Spinal cord (tissue), 10 donors: ENCODE data around the gene TUT1. TPM values are rescaled to one million over a fixed set of nuclear protein-coding genes. Genes with fewer than 3 reads are reported as not detected.

Experiments used
- DNase-seq, 6 donors: peaks; one replicate each; pipeline versions ENCODE4 v3.0.0 to v3.0.0-alpha.2; 2013 to 2015; ENCODE audit warnings: low spot score in 6 of 6, low read depth in 4 of 6
- H3K27ac ChIP-seq: one replicate; pipeline ENCODE4 v1.5.1; 2013; ENCODE audit warnings: low read depth, low read length, control low read depth
- H3K27me3 ChIP-seq: one replicate; pipeline ENCODE4 v1.6.1; 2013; ENCODE audit warnings: low read length; ENCODE audit not compliant: control insufficient read depth, insufficient read depth
- H3K36me3 ChIP-seq: one replicate; pipeline ENCODE4 v1.6.1; 2013; ENCODE audit warnings: low read length; ENCODE audit not compliant: control insufficient read depth, insufficient read depth
- H3K4me1 ChIP-seq: one replicate; pipeline ENCODE4 v1.6.1; 2013; ENCODE audit warnings: low read length; ENCODE audit not compliant: control insufficient read depth, insufficient read depth
- H3K4me3 ChIP-seq: one replicate; pipeline ENCODE4 v1.5.1; 2013; ENCODE audit warnings: low read depth, low read length, control low read depth
- H3K9me3 ChIP-seq: one replicate; pipeline ENCODE4 v1.6.1; 2013; ENCODE audit warnings: low read length; ENCODE audit not compliant: control insufficient read depth, insufficient read depth
- WGBS: methylation state at CpG from one replicate; pipeline ENCODE4 v1.1.5; 2013; ENCODE audit warnings: missing lambda C conversion rate; ENCODE audit not compliant: insufficient coverage; 5-methylcytosine and 5-hydroxymethylcytosine counted together
- polyA plus RNA-seq, 2 donors: library from polyadenylated mRNA; unstranded; fragments of 120-200 nt; gene quantifications; one replicate each; pipeline ENCODE4 v1.2.1, GENCODE V29; 2013; ENCODE audit not compliant: insufficient read length in 2 of 2
- small RNA-seq: library from RNA; depleted of rRNA; stranded (forward); fragments of <200 nt; gene quantifications from one replicate; pipeline ENCODE3, GENCODE V24; 2014; ENCODE audit warnings: low replicate concordance
- total RNA-seq, 2 donors: library from RNA; depleted of rRNA in 1 of 2; stranded (reverse); fragments of 120-200 nt in 1 of 2; fragments of >200 nt in 1 of 2; gene quantifications; one replicate each; pipeline versions ENCODE4 v1.2.3 to v1.2.4, GENCODE V29; 2013 to 2014
- donor health status: healthy.

Gene TUT1
- total and polyA plus RNA-seq, 4 donors, result 4.3 to 22.1 (median 13.7) TPM

DNA sequence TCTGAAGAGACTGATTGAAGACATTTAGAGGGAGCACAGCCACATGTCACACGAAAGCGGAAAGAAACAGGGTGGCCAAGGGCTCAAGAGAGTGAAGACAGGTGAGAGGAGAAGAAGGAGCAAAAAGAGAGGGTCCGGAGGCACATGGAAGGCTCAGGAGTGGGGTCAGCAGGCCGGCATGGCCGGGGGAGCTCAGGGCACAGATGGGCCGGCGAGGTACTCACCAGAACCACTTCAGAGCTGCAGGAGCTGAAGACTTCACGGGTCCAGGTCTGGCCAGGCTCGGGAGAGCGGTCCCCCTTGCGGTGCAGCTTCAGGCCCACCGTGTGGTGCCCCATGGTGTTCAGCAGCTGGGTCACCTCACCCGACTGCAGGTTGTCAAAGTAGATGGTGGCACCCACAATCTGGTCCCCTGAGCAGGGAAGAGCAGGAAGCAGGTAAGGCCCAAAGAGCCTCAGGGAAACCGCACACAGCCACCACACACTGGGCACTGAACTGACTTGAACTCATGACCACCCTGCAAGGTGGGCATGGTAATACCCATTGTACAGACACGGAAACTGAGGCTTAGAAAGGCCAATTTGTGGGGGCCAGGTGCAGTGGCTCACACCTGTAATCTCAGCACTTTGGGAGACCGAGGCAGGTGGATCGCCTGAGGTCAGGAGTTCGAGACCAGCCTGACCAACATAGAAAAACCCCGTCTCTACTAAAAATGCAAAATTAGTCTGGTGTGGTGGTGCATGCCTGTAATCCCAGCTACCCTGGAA lies 56.4 kb downstream of the TUT1 start:
- DNase-seq, result no peak
- WGBS, result 94% methylated on average over 15 of the region's 19 CpGs
- Histone ChIP-seq H3K27me3 (no peaks in the 10 kb centered on the region), H3K4me1 (peaks cover 29% of the 10 kb centered on the region), H3K4me3 (no peak overlapping the region), H3K27ac (no peak overlapping the region), H3K9me3 (no peaks in the 10 kb centered on the region), H3K36me3 (peaks cover 29% of the 10 kb centered on the region)

DNA sequence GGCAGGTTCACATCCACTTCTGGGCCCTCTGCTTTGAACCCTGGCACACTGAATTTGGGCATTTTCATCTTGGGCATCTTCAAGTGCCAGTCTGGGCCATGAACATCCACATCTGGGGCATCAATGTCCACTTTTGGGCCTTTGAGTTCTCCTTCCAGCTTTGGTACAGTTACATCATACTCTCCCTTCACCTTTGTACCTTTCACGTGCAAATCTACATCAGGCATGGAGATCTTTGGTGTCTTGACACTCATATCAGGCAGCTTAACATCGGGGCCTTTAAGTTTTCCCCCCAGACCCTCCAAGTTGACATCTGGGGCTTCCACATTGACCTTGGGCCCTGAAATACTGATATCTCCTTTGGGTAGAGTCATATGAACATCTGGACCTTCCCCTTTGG lies 59.2 kb downstream of the TUT1 start:
- Histone ChIP-seq H3K4me1 (peaks cover 7% of the 10 kb centered on the region), H3K36me3 (peaks cover 27% of the 10 kb centered on the region), H3K27me3 (no peaks in the 10 kb centered on the region), H3K4me3 (no peak overlapping the region), H3K27ac (no peak overlapping the region), H3K9me3 (no peaks in the 10 kb centered on the region)
- WGBS, result 100% methylated on average over 2 of the region's 2 CpGs
- no peak for DNase-seq

Small RNAs within 50 kb of the gene (small RNA-seq; reads per million reads assigned to genes)
- gene AP001458.1 (not detected), gene EEF1G (not detected), gene MIR6747 (0.06 reads per million)

Other genes starting within 250 kb of the TUT1 start
- gene SCGB1A1, start 172.5 kb downstream of the TUT1 start, total RNA-seq, result not detected
- under 1 TPM in 1 of 2 donors, not detected in 1; 0.69 TPM for gene SCGB1A1, start 172.5 kb downstream of the TUT1 start, polyA plus RNA-seq
- gene AHNAK, start 44.7 kb downstream of the TUT1 start, total RNA-seq, result 100 to 1,000 TPM; 247 to 463 TPM
- 10 to 100 TPM; 60.2 to 84.0 TPM for gene AHNAK, start 44.7 kb downstream of the TUT1 start, polyA plus RNA-seq
- 1,000 to 10,000 TPM in 1 of 2 donors, 100 to 1,000 TPM in 1; 887 to 2,089 TPM for gene EEF1G, start 17.6 kb downstream of the TUT1 start, total RNA-seq
- 1,000 to 10,000 TPM; 1,849 to 2,100 TPM for gene EEF1G, start 17.6 kb downstream of the TUT1 start, polyA plus RNA-seq
- 10 to 100 TPM; 72.9 to 88.0 TPM for gene MTA2, start 10.3 kb upstream of the TUT1 start, total RNA-seq
- gene MTA2, start 10.3 kb upstream of the TUT1 start, polyA plus RNA-seq, result 10 to 100 TPM; 82.1 to 91.6 TPM
- gene EML3, start 21.3 kb upstream of the TUT1 start, total RNA-seq, result 10 to 100 TPM; 10.5 to 30.2 TPM
- gene EML3, start 21.3 kb upstream of the TUT1 start, polyA plus RNA-seq, result 10 to 100 TPM; 30.3 to 46.3 TPM
- gene ROM1, start 21.7 kb upstream of the TUT1 start, total RNA-seq, result 10 to 100 TPM in 1 of 2 donors, 1 to 10 TPM in 1; 4.8 to 11.9 TPM
- gene ROM1, start 21.7 kb upstream of the TUT1 start, polyA plus RNA-seq, result 10 to 100 TPM in 1 of 2 donors, 1 to 10 TPM in 1; 8.7 to 11.1 TPM
- 10 to 100 TPM; 26.6 to 40.5 TPM for gene B3GAT3, start 30.5 kb upstream of the TUT1 start, total RNA-seq
- gene B3GAT3, start 30.5 kb upstream of the TUT1 start, polyA plus RNA-seq, result 10 to 100 TPM; 54.2 to 70.5 TPM
- 100 to 1,000 TPM; 119 to 161 TPM for gene GANAB, start 55.1 kb upstream of the TUT1 start, total RNA-seq
- 100 to 1,000 TPM; 169 to 195 TPM for gene GANAB, start 55.1 kb upstream of the TUT1 start, polyA plus RNA-seq
- gene INTS5, start 61.8 kb upstream of the TUT1 start, total RNA-seq, result 10 to 100 TPM; 12.0 to 14.3 TPM
- 10 to 100 TPM; 15.5 to 17.9 TPM for gene INTS5, start 61.8 kb upstream of the TUT1 start, polyA plus RNA-seq
- gene C11orf98, start 73.7 kb upstream of the TUT1 start, total RNA-seq, result 10 to 100 TPM; 21.4 to 66.0 TPM
- gene C11orf98, start 73.7 kb upstream of the TUT1 start, polyA plus RNA-seq, result 10 to 100 TPM; 61.9 to 63.5 TPM
- gene CSKMT, start 73.8 kb upstream of the TUT1 start, total RNA-seq, result 10 to 100 TPM in 1 of 2 donors, 1 to 10 TPM in 1; 6.0 to 13.7 TPM
- 1 to 10 TPM; 8.1 to 9.6 TPM for gene CSKMT, start 73.8 kb upstream of the TUT1 start, polyA plus RNA-seq
- 10 to 100 TPM in 1 of 2 donors, 1 to 10 TPM in 1; 5.4 to 15.2 TPM for gene UQCC3, start 80.2 kb upstream of the TUT1 start, total RNA-seq
- 10 to 100 TPM; 13.7 to 14.3 TPM for gene UQCC3, start 80.2 kb upstream of the TUT1 start, polyA plus RNA-seq
- gene LBHD1, start 80.7 kb upstream of the TUT1 start, total RNA-seq, result 1 to 10 TPM; 2.9 to 6.1 TPM
- gene LBHD1, start 80.7 kb upstream of the TUT1 start, polyA plus RNA-seq, result 10 to 100 TPM in 1 of 2 donors, 1 to 10 TPM in 1; 7.5 to 10.2 TPM
- 10 to 100 TPM; 32.0 to 89.6 TPM for gene UBXN1, start 87.5 kb upstream of the TUT1 start, total RNA-seq
- gene UBXN1, start 87.5 kb upstream of the TUT1 start, polyA plus RNA-seq, result 100 to 1,000 TPM; 141 to 148 TPM
- 10 to 100 TPM in 1 of 2 donors, 1 to 10 TPM in 1; 3.2 to 15.0 TPM for gene LRRN4CL, start 98.0 kb upstream of the TUT1 start, total RNA-seq
- 1 to 10 TPM in 1 of 2 donors, under 1 TPM in 1; 0.40 to 3.2 TPM for gene LRRN4CL, start 98.0 kb upstream of the TUT1 start, polyA plus RNA-seq
- 100 to 1,000 TPM; 147 to 179 TPM for gene BSCL2, start 115.9 kb upstream of the TUT1 start, total RNA-seq
- gene BSCL2, start 115.9 kb upstream of the TUT1 start, polyA plus RNA-seq, result 100 to 1,000 TPM; 224 to 261 TPM
- gene GNG3, start 116.2 kb upstream of the TUT1 start, total RNA-seq, result 10 to 100 TPM; 25.6 to 54.8 TPM
- gene GNG3, start 116.2 kb upstream of the TUT1 start, polyA plus RNA-seq, result 100 to 1,000 TPM; 288 to 295 TPM
- 10 to 100 TPM; 15.3 to 32.6 TPM for gene HNRNPUL2, start 135.9 kb upstream of the TUT1 start, total RNA-seq
- 10 to 100 TPM; 62.8 to 69.3 TPM for gene HNRNPUL2, start 135.9 kb upstream of the TUT1 start, polyA plus RNA-seq
- 10 to 100 TPM; 30.7 to 40.9 TPM for gene TTC9C, start 137.0 kb upstream of the TUT1 start, total RNA-seq
- 10 to 100 TPM; 34.8 to 47.5 TPM for gene TTC9C, start 137.0 kb upstream of the TUT1 start, polyA plus RNA-seq
- 10 to 100 TPM; 11.7 to 15.3 TPM for gene ZBTB3, start 162.6 kb upstream of the TUT1 start, total RNA-seq
- gene ZBTB3, start 162.6 kb upstream of the TUT1 start, polyA plus RNA-seq, result 10 to 100 TPM in 1 of 2 donors, 1 to 10 TPM in 1; 6.8 to 11.6 TPM
- gene POLR2G, start 170.1 kb upstream of the TUT1 start, total RNA-seq, result 100 to 1,000 TPM in 1 of 2 donors, 10 to 100 TPM in 1; 80.1 to 178 TPM
- gene POLR2G, start 170.1 kb upstream of the TUT1 start, polyA plus RNA-seq, result 100 to 1,000 TPM; 145 to 152 TPM
- 10 to 100 TPM; 14.4 to 29.5 TPM for gene TAF6L, start 179.9 kb upstream of the TUT1 start, total RNA-seq
- 10 to 100 TPM; 27.1 to 37.6 TPM for gene TAF6L, start 179.9 kb upstream of the TUT1 start, polyA plus RNA-seq
- 10 to 100 TPM; 22.7 to 57.9 TPM for gene TMEM179B, start 195.9 kb upstream of the TUT1 start, total RNA-seq
- gene TMEM179B, start 195.9 kb upstream of the TUT1 start, polyA plus RNA-seq, result 10 to 100 TPM; 44.0 to 57.2 TPM
- 10 to 100 TPM; 12.3 to 24.0 TPM for gene TMEM223, start 200.5 kb upstream of the TUT1 start, total RNA-seq
- 10 to 100 TPM; 23.2 to 25.5 TPM for gene TMEM223, start 200.5 kb upstream of the TUT1 start, polyA plus RNA-seq
- gene NXF1, start 213.9 kb upstream of the TUT1 start, total RNA-seq, result 10 to 100 TPM; 32.2 to 46.2 TPM
- 100 to 1,000 TPM in 1 of 2 donors, 10 to 100 TPM in 1; 89.7 to 106 TPM for gene NXF1, start 213.9 kb upstream of the TUT1 start, polyA plus RNA-seq
- gene STX5, start 240.5 kb upstream of the TUT1 start, total RNA-seq, result 10 to 100 TPM; 31.1 to 40.8 TPM
- gene STX5, start 240.5 kb upstream of the TUT1 start, polyA plus RNA-seq, result 10 to 100 TPM; 46.0 to 48.5 TPM
- gene TEX54, start 241.3 kb upstream of the TUT1 start, total RNA-seq, result not detected
- gene TEX54, start 241.3 kb upstream of the TUT1 start, polyA plus RNA-seq, result under 1 TPM in 1 of 2 donors, not detected in 1; 0.57 TPM
- 10 to 100 TPM; 25.5 to 42.6 TPM for gene WDR74, start 248.1 kb upstream of the TUT1 start, total RNA-seq
- 10 to 100 TPM; 34.4 to 45.5 TPM for gene WDR74, start 248.1 kb upstream of the TUT1 start, polyA plus RNA-seq